Measurements from ENCODE around the gene SLC43A2.

GRCh38 chr17:1653735-1654134 is 25.1 kb upstream of the SLC43A2 start:
- TF ChIP-seq, protein P1, sequence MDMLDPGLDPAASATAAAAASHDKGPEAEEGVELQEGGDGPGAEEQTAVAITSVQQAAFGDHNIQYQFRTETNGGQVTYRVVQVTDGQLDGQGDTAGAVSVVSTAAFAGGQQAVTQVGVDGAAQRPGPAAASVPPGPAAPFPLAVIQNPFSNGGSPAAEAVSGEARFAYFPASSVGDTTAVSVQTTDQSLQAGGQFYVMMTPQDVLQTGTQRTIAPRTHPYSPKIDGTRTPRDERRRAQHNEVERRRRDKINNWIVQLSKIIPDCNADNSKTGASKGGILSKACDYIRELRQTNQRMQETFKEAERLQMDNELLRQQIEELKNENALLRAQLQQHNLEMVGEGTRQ (IDR thresholded peaks at IDR 0.05) = no peak
- no peak for TF ChIP-seq BHLHE40 (IDR thresholded peaks at IDR 0.05; ENCODE audit: low read depth, low read length)
- TF ChIP-seq, protein P2, sequence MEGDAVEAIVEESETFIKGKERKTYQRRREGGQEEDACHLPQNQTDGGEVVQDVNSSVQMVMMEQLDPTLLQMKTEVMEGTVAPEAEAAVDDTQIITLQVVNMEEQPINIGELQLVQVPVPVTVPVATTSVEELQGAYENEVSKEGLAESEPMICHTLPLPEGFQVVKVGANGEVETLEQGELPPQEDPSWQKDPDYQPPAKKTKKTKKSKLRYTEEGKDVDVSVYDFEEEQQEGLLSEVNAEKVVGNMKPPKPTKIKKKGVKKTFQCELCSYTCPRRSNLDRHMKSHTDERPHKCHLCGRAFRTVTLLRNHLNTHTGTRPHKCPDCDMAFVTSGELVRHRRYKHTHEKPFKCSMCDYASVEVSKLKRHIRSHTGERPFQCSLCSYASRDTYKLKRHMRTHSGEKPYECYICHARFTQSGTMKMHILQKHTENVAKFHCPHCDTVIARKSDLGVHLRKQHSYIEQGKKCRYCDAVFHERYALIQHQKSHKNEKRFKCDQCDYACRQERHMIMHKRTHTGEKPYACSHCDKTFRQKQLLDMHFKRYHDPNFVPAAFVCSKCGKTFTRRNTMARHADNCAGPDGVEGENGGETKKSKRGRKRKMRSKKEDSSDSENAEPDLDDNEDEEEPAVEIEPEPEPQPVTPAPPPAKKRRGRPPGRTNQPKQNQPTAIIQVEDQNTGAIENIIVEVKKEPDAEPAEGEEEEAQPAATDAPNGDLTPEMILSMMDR (IDR thresholded peaks at IDR 0.05) = no peak
